GM04503 (cell line): ENCODE measurements around the gene RBPJ.
"Not testable (repeated sequence)": the region's sequence is repeated elsewhere in the genome, so short reads cannot be mapped to it uniquely, and the experiment has no call there.

Source experiments
- DNase-seq: peaks from one replicate; pipeline ENCODE4 v3.0.0-alpha.2; 2012; ENCODE audit warnings: low read depth

The RBPJ gene

GRCh38 chr4:26342328-26343037 lies 21.7 kb downstream of the RBPJ start:
- peak; percentile 76 for DNase-seq

GRCh38 chr4:26343038-26343398 lies 22.2 kb downstream of the RBPJ start:
- DNase-seq = no peak

- no peak for DNase-seq
Observed at GRCh38 chr4:26344901-26345564, 24.2 kb downstream of the RBPJ start.

- DNase-seq = no peak
Observed at GRCh38 chr4:26345565-26345938, 24.7 kb downstream of the RBPJ start.

GRCh38 chr4:26346203-26346620 lies 25.4 kb downstream of the RBPJ start:
- DNase-seq = no peak

GRCh38 chr4:26349496-26349895 lies 28.7 kb downstream of the RBPJ start:
- no peak for DNase-seq

- no peak for DNase-seq
Observed at GRCh38 chr4:26351685-26352084, 30.9 kb downstream of the RBPJ start.

- DNase-seq = no peak
Observed at GRCh38 chr4:26354491-26354890, 33.7 kb downstream of the RBPJ start.

- no peak for DNase-seq
Observed at GRCh38 chr4:26355392-26356052, 34.7 kb downstream of the RBPJ start.

- no peak for DNase-seq
Observed at GRCh38 chr4:26356081-26356501, 35.3 kb downstream of the RBPJ start.

- not testable (repeated sequence) for DNase-seq
Observed at GRCh38 chr4:26359521-26359920, 38.7 kb downstream of the RBPJ start.

GRCh38 chr4:26360273-26360672 lies 39.5 kb downstream of the RBPJ start:
- no peak for DNase-seq

GRCh38 chr4:26360864-26361263 lies 40.0 kb downstream of the RBPJ start:
- no peak for DNase-seq

- no peak for DNase-seq
Observed at GRCh38 chr4:26361297-26361696, 40.5 kb downstream of the RBPJ start.

- no peak for DNase-seq
Observed at GRCh38 chr4:26362745-26363439, 42.1 kb downstream of the RBPJ start.

- no peak for DNase-seq
Observed at GRCh38 chr4:26365537-26366150, 44.8 kb downstream of the RBPJ start.

GRCh38 chr4:26367811-26368210 lies 47.0 kb downstream of the RBPJ start:
- no peak for DNase-seq

- DNase-seq = no peak
Observed at GRCh38 chr4:26368685-26369084, 47.9 kb downstream of the RBPJ start.

- no peak for DNase-seq
Observed at GRCh38 chr4:26369132-26369531, 48.3 kb downstream of the RBPJ start.

- DNase-seq = no peak
Observed at GRCh38 chr4:26369581-26369980, 48.8 kb downstream of the RBPJ start.

GRCh38 chr4:26372076-26372475 lies 51.3 kb downstream of the RBPJ start:
- DNase-seq = no peak

GRCh38 chr4:26372525-26373172 lies 51.8 kb downstream of the RBPJ start:
- peak; percentile 30 for DNase-seq
